ENCODE measurements around the gene TTC21A.

TTC21A gene

GRCh38 chr3:39115870-39116269, 8.4 kb downstream of the TTC21A start:
- DNase-seq (ENCODE audit: low read depth), result no peak

- no peak for DNase-seq (ENCODE audit: low read depth)
Measured at GRCh38 chr3:39118079-39118478, 10.6 kb downstream of the TTC21A start.

- DNase-seq (ENCODE audit: low read depth), result no peak
Measured at GRCh38 chr3:39118931-39119660, 11.6 kb downstream of the TTC21A start.

- DNase-seq (ENCODE audit: low read depth), result no peak
Measured at GRCh38 chr3:39121621-39122020, 14.1 kb downstream of the TTC21A start.

GRCh38 chr3:39122813-39123212, 15.3 kb downstream of the TTC21A start:
- DNase-seq (ENCODE audit: low read depth), result no peak

GRCh38 chr3:39124876-39125840, 17.7 kb downstream of the TTC21A start:
- DNase-seq (ENCODE audit: low read depth), result no peak

GRCh38 chr3:39125841-39126500, 18.5 kb downstream of the TTC21A start:
- no peak for DNase-seq (ENCODE audit: low read depth)

GRCh38 chr3:39126532-39127071, 19.1 kb downstream of the TTC21A start:
- no peak for DNase-seq (ENCODE audit: low read depth)

- no peak for DNase-seq (ENCODE audit: low read depth)
Measured at GRCh38 chr3:39127269-39127907, 19.9 kb downstream of the TTC21A start.

GRCh38 chr3:39127908-39128304, 20.4 kb downstream of the TTC21A start:
- no peak for DNase-seq (ENCODE audit: low read depth)

- DNase-seq (ENCODE audit: low read depth), result no peak
Measured at GRCh38 chr3:39128951-39129350, 21.5 kb downstream of the TTC21A start.

GRCh38 chr3:39130026-39130425, 22.5 kb downstream of the TTC21A start:
- DNase-seq (ENCODE audit: low read depth), result no peak

GRCh38 chr3:39130693-39131265, 23.3 kb downstream of the TTC21A start:
- no peak for DNase-seq (ENCODE audit: low read depth)

- DNase-seq (ENCODE audit: low read depth), result no peak
Measured at GRCh38 chr3:39132096-39133092, 24.9 kb downstream of the TTC21A start.

GRCh38 chr3:39133093-39133490, 25.6 kb downstream of the TTC21A start:
- DNase-seq (ENCODE audit: low read depth), result no peak

- DNase-seq (ENCODE audit: low read depth), result no peak
Measured at GRCh38 chr3:39133822-39134221, 26.3 kb downstream of the TTC21A start.

- DNase-seq (ENCODE audit: low read depth), result no peak
Measured at GRCh38 chr3:39134305-39134704, 26.8 kb downstream of the TTC21A start.

- no peak for DNase-seq (ENCODE audit: low read depth)
Measured at GRCh38 chr3:39135170-39135805, 27.8 kb downstream of the TTC21A start.

- no peak for DNase-seq (ENCODE audit: low read depth)
Measured at GRCh38 chr3:39136533-39137434, 29.3 kb downstream of the TTC21A start.

All from fibroblast of the conjunctiva (primary cell).